SH-SY5Y (cell line): ENCODE data around the gene AK8.

Experiments used
- GATA2 ChIP-seq: IDR thresholded peaks from 2 replicates; pipeline ENCODE4 v1.6.1; 2011; ENCODE audit warnings: mild to moderate bottlenecking, low read depth, low read length
- GATA3 ChIP-seq: IDR thresholded peaks from 2 replicates; pipeline ENCODE4 v1.6.1; 2011; ENCODE audit warnings: low read depth, mild to moderate bottlenecking, low read length, moderate library complexity

DNA sequence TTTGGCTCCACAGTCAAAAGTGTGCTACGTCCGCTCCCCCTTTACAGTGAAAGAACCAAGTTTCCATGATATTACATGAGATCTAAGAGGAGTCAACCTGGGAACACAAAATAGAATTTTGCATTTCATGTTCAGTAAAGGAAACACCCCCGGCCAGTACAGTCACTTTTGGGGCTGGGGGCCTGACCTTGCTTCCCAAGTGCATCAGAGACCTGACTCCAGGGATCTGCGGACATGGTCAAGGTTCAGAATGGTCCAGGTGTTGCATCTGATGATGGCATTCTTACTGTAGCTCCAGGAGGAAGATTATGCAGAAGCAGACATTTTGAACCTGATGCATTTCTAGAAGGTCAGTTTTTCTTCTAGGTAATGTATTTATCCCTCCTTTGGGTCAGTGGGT lies 39.8 kb downstream of the AK8 start:
- no peak for TF ChIP-seq GATA3
- TF ChIP-seq GATA2 = no peak
